Epithelial cell of proximal tubule (primary cell): ENCODE results near the gene SLC39A9. TPM values are rescaled to one million over a fixed set of nuclear protein-coding genes. Genes with fewer than 3 reads are reported as not detected.

Experiments used
- DNase-seq: peaks from one replicate; pipeline ENCODE4 v3.0.0-alpha.2; 2011; ENCODE audit warnings: low read depth
- H3K4me3 ChIP-seq: 2 replicates; pipeline ENCODE4 v1.5.1; 2011; ENCODE audit warnings: low read depth, mild to moderate bottlenecking, low read length
- total RNA-seq: library from RNA; depleted of rRNA; stranded (reverse); fragments of >200 nt; gene quantifications from 2 replicates; pipeline ENCODE4 v1.2.3, GENCODE V29; 2015
- TF ChIP-seq, protein P1 (sequence below): conservative IDR thresholded peaks from 2 replicates; pipeline ENCODE4 v1.5.1; 2012; ENCODE audit warnings: low read depth, mild to moderate bottlenecking, low read length

Gene SLC39A9, protein sequence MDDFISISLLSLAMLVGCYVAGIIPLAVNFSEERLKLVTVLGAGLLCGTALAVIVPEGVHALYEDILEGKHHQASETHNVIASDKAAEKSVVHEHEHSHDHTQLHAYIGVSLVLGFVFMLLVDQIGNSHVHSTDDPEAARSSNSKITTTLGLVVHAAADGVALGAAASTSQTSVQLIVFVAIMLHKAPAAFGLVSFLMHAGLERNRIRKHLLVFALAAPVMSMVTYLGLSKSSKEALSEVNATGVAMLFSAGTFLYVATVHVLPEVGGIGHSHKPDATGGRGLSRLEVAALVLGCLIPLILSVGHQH
- total RNA-seq = 40.8 and 57.5 TPM in 2 replicates

DNA sequence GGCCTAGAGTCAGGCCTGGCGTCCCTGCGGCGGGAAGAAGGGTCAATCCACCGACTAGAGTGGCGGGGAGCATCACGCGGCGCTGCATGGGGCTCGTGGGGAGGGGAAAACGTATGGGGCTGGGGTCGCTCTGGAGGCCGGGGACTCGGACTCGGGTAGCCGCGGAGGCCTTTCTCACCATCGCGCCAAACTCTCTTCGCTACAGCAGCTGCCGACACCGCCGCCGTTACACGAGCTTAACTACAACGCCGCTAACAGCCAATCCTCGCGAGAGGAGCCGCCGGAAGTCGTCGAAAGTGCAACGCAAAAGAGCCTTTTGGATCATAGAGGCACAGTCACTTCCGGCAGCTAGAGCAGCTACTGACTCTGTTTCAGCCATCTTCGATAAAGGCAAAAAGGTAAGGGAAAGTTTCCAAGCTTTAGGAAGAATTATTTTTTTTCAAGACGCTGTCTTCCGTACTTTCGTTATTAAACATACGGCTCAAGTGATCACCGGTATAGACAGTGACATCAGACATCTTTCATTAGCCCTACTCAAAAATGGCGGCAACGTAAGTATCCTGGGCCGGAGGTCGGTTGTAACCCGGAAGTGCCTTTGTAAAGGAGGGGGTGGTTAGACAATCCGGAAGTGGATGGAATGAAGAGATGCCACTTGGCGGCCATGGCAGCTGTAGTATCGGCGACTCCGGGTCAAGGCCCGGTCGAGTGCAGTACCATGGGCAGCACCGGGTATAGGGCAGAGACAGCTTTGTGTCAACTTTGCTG lies at the start of gene SLC39A9, which contains the start of gene ERH:
Gene SLC39A9, plus strand, starts transcription at position 640 of the 765 bp plus-strand sequence. CDS start 678 bp downstream, outside the sequence.
Gene ERH, minus strand, starts transcription at position 247 of the 765 bp plus-strand sequence. Its CDS starts 66 bp downstream, at position 181.
- peak within 1 kb of the TSS; percentile 80 for H3K4me3 ChIP-seq
- peak; percentile 96 for DNase-seq
- TF ChIP-seq, protein P1, sequence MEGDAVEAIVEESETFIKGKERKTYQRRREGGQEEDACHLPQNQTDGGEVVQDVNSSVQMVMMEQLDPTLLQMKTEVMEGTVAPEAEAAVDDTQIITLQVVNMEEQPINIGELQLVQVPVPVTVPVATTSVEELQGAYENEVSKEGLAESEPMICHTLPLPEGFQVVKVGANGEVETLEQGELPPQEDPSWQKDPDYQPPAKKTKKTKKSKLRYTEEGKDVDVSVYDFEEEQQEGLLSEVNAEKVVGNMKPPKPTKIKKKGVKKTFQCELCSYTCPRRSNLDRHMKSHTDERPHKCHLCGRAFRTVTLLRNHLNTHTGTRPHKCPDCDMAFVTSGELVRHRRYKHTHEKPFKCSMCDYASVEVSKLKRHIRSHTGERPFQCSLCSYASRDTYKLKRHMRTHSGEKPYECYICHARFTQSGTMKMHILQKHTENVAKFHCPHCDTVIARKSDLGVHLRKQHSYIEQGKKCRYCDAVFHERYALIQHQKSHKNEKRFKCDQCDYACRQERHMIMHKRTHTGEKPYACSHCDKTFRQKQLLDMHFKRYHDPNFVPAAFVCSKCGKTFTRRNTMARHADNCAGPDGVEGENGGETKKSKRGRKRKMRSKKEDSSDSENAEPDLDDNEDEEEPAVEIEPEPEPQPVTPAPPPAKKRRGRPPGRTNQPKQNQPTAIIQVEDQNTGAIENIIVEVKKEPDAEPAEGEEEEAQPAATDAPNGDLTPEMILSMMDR = no peak

GRCh38 chr14:69349091-69349777 lies 49.3 kb upstream of the SLC39A9 start:
- no peak for DNase-seq
- no peak overlapping the region for H3K4me3 ChIP-seq
- TF ChIP-seq, protein P1 = no peak

DNA sequence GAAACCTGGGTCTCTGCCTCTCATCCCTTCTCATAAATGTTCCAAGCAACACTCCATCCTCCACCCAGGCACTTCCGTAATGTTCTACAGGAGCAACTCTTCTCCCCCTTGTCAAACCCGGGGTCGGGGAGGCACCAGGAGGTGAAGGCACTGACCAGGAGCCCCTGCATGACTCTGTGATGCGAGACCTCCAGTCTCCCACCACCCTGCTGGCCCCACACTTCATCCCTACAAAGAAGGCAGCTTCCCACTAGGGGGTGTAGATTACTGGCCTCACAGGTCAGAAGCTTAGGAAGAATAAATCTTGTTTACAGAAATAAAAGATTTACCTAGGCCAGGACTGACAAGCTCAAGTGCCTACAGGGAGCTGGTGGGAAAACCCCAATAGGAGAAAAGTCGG lies 47.6 kb upstream of the SLC39A9 start:
- no peak overlapping the region for H3K4me3 ChIP-seq
- TF ChIP-seq, protein P1 = no peak
- DNase-seq = no peak

DNA sequence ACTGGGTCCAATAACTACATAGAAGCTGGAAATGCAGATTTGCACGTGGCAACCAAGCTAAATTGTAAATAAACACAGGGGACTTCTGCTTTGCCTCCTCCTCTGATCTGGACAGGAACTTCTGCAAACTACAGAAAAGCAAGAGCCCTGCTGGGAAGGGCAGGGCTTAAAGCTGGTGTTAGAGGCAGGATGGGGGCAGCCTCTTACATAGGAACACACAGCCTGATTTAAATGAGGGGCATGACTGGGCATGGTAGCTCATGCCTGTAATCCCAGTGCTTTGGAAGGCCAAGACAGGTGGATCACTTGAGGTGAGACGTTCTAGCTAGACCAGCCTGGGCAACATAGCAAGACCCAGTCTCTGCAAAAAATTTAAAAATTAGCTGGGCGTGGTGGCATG lies 47.1 kb upstream of the SLC39A9 start:
- TF ChIP-seq, protein P1 = no peak
- no peak for DNase-seq
- H3K4me3 ChIP-seq = no peak overlapping the region

DNA sequence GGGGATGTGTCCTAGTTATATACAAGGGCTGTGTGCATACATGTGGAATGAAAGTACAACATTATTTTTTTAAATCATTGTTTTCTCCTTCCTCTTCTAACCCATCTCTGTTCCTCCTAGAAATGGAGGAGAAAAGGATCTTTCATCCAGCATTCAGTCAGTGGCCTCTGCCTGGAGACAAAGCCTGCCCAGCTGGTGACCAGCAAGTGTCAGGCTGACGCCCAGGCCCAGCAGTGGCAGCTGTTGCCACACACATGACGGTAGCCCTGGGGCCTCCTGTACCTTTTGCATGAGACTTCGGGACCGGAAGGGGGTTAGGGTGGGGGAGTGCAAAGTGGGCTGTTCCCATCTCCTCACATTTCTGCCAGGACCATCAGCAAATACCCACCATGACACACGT lies 46.6 kb upstream of the SLC39A9 start:
- no peak for DNase-seq
- H3K4me3 ChIP-seq = no peak overlapping the region
- TF ChIP-seq, protein P1 = no peak

- no peak overlapping the region for H3K4me3 ChIP-seq
- TF ChIP-seq, protein P1 = no peak
- no peak for DNase-seq
These were observed 45.3 kb upstream of the SLC39A9 start for GRCh38 chr14:69353168-69353567.
